ENCODE data around the gene SRC. TPM values are rescaled to one million over a fixed set of nuclear protein-coding genes. Genes with fewer than 3 reads are reported as not detected.

Gene SRC
- total RNA-seq, 2 donors from 2014 or later: 75.6 to 109 TPM

GRCh38 chr20:37393863-37394542, 48.1 kb downstream of the SRC start:
- no peaks in the 10 kb centered on the region for H3K9me3 Mint-ChIP-seq
- WGBS, 2 experiments (ENCODE audit: insufficient coverage in 1 of 2, insufficient read length in 1 of 2): 91 to 92% methylated on average over 14 to 22 of the region's 22 CpGs
- peaks cover 12% of the 10 kb centered on the region for H3K4me1 ChIP-seq (ENCODE audit: control insufficient read depth, insufficient read depth, low read length)
- no peak overlapping the region for H3K4me3 Mint-ChIP-seq
- H3K9me3 ChIP-seq (ENCODE audit: control insufficient read depth, low read length): no peaks in the 10 kb centered on the region
- H3K27me3 Mint-ChIP-seq (ENCODE audit: insufficient read depth): no peaks in the 10 kb centered on the region
- no peak overlapping the region for H3K4me3 ChIP-seq (ENCODE audit: low read length)
- H3K27ac ChIP-seq (ENCODE audit: low read depth, low read length): peak overlapping the region; percentile 97
- DNase-seq: no peak
- TF ChIP-seq CTCF (conservative IDR thresholded peaks at IDR 0.05): no peak
- H3K4me1 Mint-ChIP-seq: peaks cover 17% of the 10 kb centered on the region
- peak overlapping the region; percentile 46 for H3K27ac Mint-ChIP-seq
- peaks cover 64% of the 10 kb centered on the region for H3K36me3 ChIP-seq (ENCODE audit: control insufficient read depth, insufficient read depth, low read length)
- no peak overlapping the region for H3K9ac ChIP-seq (ENCODE audit: extremely low read depth, low read length, poor library complexity, severe bottlenecking)
- H3K36me3 Mint-ChIP-seq (ENCODE audit: low read depth): peaks cover 43% of the 10 kb centered on the region
- H3K27me3 ChIP-seq (ENCODE audit: control insufficient read depth, insufficient read depth, low read length, poor library complexity, severe bottlenecking): no peaks in the 10 kb centered on the region

GRCh38 chr20:37394543-37395409, 48.8 kb downstream of the SRC start:
- peaks cover 12% of the 10 kb centered on the region for H3K4me1 ChIP-seq (ENCODE audit: control insufficient read depth, insufficient read depth, low read length)
- no peaks in the 10 kb centered on the region for H3K9me3 Mint-ChIP-seq
- H3K4me3 Mint-ChIP-seq: no peak overlapping the region
- DNase-seq: no peak
- H3K4me1 Mint-ChIP-seq: peaks cover 17% of the 10 kb centered on the region
- H3K9ac ChIP-seq (ENCODE audit: extremely low read depth, low read length, poor library complexity, severe bottlenecking): no peak overlapping the region
- H3K36me3 Mint-ChIP-seq (ENCODE audit: low read depth): peaks cover 47% of the 10 kb centered on the region
- peaks cover 64% of the 10 kb centered on the region for H3K36me3 ChIP-seq (ENCODE audit: control insufficient read depth, insufficient read depth, low read length)
- H3K27me3 Mint-ChIP-seq (ENCODE audit: insufficient read depth): no peaks in the 10 kb centered on the region
- TF ChIP-seq CTCF (conservative IDR thresholded peaks at IDR 0.05): no peak
- H3K4me3 ChIP-seq (ENCODE audit: low read length): no peak overlapping the region
- no peaks in the 10 kb centered on the region for H3K9me3 ChIP-seq (ENCODE audit: control insufficient read depth, low read length)
- H3K27ac Mint-ChIP-seq: no peak overlapping the region
- no peaks in the 10 kb centered on the region for H3K27me3 ChIP-seq (ENCODE audit: control insufficient read depth, insufficient read depth, low read length, poor library complexity, severe bottlenecking)
- WGBS, 2 experiments (ENCODE audit: insufficient coverage in 1 of 2, insufficient read length in 1 of 2): 89 to 92% methylated on average over 10 to 19 of the region's 19 CpGs
- H3K27ac ChIP-seq (ENCODE audit: low read depth, low read length): peak overlapping the region; percentile 97

- H3K27ac ChIP-seq (ENCODE audit: low read depth, low read length): peak overlapping the region; percentile 97
- Mint-ChIP-seq H3K9me3 (no peaks in the 10 kb centered on the region), H3K27me3 (ENCODE audit: insufficient read depth) (no peaks in the 10 kb centered on the region), H3K4me3 (no peak overlapping the region), H3K27ac (no peak overlapping the region), H3K4me1 (peaks cover 17% of the 10 kb centered on the region), H3K36me3 (ENCODE audit: low read depth) (peaks cover 46% of the 10 kb centered on the region)
- TF ChIP-seq CTCF (conservative IDR thresholded peaks at IDR 0.05): no peak
- no peak overlapping the region for H3K9ac ChIP-seq (ENCODE audit: extremely low read depth, low read length, poor library complexity, severe bottlenecking)
- WGBS, 2 experiments (ENCODE audit: insufficient coverage in 1 of 2, insufficient read length in 1 of 2): 88 to 96% methylated on average over 4 to 9 of the region's 9 CpGs
- H3K9me3 ChIP-seq (ENCODE audit: control insufficient read depth, low read length): no peaks in the 10 kb centered on the region
- no peak overlapping the region for H3K4me3 ChIP-seq (ENCODE audit: low read length)
- no peak for DNase-seq
- peaks cover 65% of the 10 kb centered on the region for H3K36me3 ChIP-seq (ENCODE audit: control insufficient read depth, insufficient read depth, low read length)
- H3K4me1 ChIP-seq (ENCODE audit: control insufficient read depth, insufficient read depth, low read length): peaks cover 12% of the 10 kb centered on the region
- H3K27me3 ChIP-seq (ENCODE audit: control insufficient read depth, insufficient read depth, low read length, poor library complexity, severe bottlenecking): no peaks in the 10 kb centered on the region
These were observed 49.5 kb downstream of the SRC start for GRCh38 chr20:37395410-37395797.
